ENCODE measurements around the gene CPLX1.

DNA sequence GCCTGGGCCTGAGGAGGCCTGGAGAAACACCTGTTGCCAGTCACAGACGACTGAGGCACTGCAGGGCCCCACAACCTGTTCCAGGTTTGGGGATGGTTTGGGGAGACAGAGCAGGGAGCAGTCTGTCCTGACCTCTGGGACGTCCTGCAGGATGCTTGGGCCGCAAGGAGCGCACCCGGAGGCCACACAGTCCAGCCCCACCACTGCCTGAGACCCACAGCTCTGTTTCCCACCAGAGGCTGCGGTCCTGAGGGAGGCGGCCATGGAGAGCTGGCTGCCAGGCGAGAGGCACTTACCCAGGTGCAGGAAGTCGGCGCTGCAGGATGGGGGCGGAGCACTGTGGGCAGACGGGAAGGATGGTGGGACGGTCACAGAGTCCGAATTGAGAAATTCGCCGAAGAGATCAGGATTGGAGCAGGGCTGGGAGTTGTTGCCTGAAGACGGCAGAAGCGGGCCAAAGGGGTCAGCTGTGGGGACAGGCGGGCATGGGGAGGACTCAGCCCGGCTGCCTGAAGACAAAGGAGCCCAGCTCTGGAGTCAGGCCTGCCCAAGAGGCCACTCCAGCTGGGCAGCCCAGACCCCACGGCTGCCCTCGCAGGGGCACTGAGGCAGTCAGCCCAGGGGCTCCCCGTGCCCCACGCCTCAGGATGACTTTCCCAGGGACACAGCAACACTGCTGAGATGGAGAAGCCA, 40.3 kb upstream of the CPLX1 start:
- TF ChIP-seq, protein P1, sequence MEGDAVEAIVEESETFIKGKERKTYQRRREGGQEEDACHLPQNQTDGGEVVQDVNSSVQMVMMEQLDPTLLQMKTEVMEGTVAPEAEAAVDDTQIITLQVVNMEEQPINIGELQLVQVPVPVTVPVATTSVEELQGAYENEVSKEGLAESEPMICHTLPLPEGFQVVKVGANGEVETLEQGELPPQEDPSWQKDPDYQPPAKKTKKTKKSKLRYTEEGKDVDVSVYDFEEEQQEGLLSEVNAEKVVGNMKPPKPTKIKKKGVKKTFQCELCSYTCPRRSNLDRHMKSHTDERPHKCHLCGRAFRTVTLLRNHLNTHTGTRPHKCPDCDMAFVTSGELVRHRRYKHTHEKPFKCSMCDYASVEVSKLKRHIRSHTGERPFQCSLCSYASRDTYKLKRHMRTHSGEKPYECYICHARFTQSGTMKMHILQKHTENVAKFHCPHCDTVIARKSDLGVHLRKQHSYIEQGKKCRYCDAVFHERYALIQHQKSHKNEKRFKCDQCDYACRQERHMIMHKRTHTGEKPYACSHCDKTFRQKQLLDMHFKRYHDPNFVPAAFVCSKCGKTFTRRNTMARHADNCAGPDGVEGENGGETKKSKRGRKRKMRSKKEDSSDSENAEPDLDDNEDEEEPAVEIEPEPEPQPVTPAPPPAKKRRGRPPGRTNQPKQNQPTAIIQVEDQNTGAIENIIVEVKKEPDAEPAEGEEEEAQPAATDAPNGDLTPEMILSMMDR (IDR thresholded peaks at IDR 0.05) = no peak
- no peak for TF ChIP-seq POLR2AphosphoS5 (IDR thresholded peaks at IDR 0.05)
